ENCODE data around the gene ATP6V1G2. TPM values are rescaled to one million over a fixed set of nuclear protein-coding genes. Genes with fewer than 3 reads are reported as not detected.
"Not testable (repeated sequence)": the region's sequence is repeated elsewhere in the genome, so short reads cannot be mapped to it uniquely, and the experiment has no call there.

The ATP6V1G2 gene
- polyA plus RNA-seq, 4 donors = 0.81 to 6.3 (median 1.9) TPM

DNA sequence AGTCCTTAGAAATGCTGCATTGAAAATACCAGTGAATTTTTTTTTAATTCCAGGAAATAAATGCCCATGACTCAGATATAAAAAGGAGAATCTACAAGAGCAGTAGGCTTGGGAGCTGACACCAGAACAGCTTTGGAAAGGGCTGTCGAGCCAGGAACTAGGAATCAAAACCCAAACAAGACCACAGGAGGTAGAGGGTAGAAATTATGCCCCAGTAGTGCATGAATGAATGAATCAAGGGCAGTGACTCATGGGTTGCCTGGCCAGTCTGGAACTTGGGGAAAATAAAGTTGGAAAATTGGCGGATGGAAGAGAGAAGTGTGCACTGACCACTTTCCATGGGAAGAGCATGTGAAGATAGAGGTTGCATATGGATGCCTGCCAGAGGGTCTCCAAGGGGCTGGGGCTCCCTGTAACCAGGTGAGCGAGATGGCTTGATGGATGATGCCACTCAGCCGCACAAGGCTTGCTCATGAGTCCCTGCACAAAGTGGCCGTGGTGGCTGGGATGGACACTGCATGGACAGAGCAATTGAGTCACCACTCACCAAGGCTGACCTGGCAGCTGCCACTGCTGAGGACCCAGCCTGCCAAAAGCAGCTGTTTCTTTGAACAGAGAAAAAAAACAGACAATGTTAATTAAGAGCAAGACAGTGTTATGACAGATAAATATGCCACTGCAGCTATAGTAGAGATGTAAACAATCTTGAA, 32.8 kb downstream of the ATP6V1G2 start:
- no peak for DNase-seq
- no peak for FAIRE-seq
- Histone ChIP-seq H3K4me1 (ENCODE audit: control insufficient read depth in 3 of 3, insufficient read depth in 2 of 3, low read depth in 1 of 3, low read length in 2 of 3) (no peaks in the 10 kb centered on the region), H3K4me3 (ENCODE audit: low read depth in 1 of 3, low read length in 3 of 3) (no peak overlapping the region), H3K9me3 (ENCODE audit: control insufficient read depth in 2 of 2, insufficient read depth in 1 of 2, low read depth in 1 of 2, low read length in 1 of 2) (no peaks in the 10 kb centered on the region), H3K36me3 (ENCODE audit: control insufficient read depth in 3 of 3, insufficient read depth in 2 of 3, low read depth in 1 of 3, low read length in 3 of 3) (peaks cover 0 to 2% (median 0%) of the 10 kb centered on the region in 3 donors), H3K27me3 (ENCODE audit: control insufficient read depth in 3 of 3, insufficient read depth in 3 of 3, low read length in 3 of 3) (peaks cover 0 to 5% (median 0%) of the 10 kb centered on the region in 3 donors), H3K27ac (ENCODE audit: low read depth in 1 of 3, low read length in 2 of 3) (no peak overlapping the region)
- 70 to 79% (median 72%) methylated on average over 5 of the region's 5 CpGs for WGBS, 3 donors

DNA sequence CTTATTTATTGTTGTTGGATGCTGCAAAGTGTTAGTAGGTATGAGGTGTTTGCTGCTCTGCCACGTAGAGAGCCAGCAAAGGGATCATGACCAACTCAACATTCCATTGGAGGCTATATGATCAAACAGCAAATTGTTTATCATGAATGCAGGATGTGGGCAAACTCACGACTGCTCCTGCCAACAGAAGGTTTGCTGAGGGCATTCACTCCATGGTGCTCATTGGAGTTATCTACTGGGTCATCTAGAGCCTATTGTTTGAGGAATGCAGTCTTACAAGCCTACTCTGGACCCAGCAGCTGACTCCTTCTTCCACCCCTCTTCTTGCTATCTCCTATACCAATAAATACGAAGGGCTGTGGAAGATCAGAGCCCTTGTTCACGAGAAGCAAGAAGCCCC, 36.4 kb downstream of the ATP6V1G2 start:
- H3K27me3 ChIP-seq (ENCODE audit: control insufficient read depth in 3 of 3, insufficient read depth in 3 of 3, low read length in 3 of 3) = peaks cover 0 to 9% (median 0%) of the 10 kb centered on the region in 3 donors
- no peaks in the 10 kb centered on the region for H3K9me3 ChIP-seq (ENCODE audit: control insufficient read depth in 2 of 2, insufficient read depth in 1 of 2, low read depth in 1 of 2, low read length in 1 of 2)
- no peak for DNase-seq
- FAIRE-seq = no peak
- no peak overlapping the region for H3K27ac ChIP-seq (ENCODE audit: low read depth in 1 of 3, low read length in 2 of 3)
- H3K4me1 ChIP-seq (ENCODE audit: control insufficient read depth in 3 of 3, insufficient read depth in 2 of 3, low read depth in 1 of 3, low read length in 2 of 3) = no peaks in the 10 kb centered on the region
- no peak overlapping the region for H3K4me3 ChIP-seq (ENCODE audit: low read depth in 1 of 3, low read length in 3 of 3)
- 76 to 84% (median 79%) methylated on average over 4 of the region's 4 CpGs for WGBS, 3 donors
- H3K36me3 ChIP-seq (ENCODE audit: control insufficient read depth in 3 of 3, insufficient read depth in 2 of 3, low read depth in 1 of 3, low read length in 3 of 3) = peaks cover 0 to 5% (median 0%) of the 10 kb centered on the region in 3 donors

DNA sequence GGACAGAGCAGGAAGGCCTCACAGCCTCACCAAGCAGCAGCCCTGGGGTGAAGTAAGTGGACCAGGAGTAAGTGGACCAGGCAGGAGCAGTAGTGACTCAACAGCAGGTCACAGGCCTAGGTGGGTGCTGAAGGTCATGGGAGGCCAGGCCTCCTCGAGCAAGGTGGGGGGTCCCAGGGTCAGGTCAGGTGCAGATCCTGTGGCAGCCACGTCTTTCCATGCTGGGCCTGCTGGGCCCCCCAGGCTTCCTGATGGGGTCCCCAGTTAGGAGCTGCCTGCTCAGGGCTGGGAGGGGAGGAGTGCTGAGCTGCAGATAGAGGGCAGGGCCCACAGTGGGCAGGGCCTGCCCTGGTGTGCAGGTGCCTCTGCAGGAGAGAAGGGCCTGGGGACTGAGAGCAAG, 37.4 kb downstream of the ATP6V1G2 start:
- H3K4me1 ChIP-seq (ENCODE audit: control insufficient read depth in 3 of 3, insufficient read depth in 2 of 3, low read depth in 1 of 3, low read length in 2 of 3); H3K27ac ChIP-seq (ENCODE audit: low read depth in 1 of 3, low read length in 2 of 3); FAIRE-seq; DNase-seq; H3K9me3 ChIP-seq (ENCODE audit: control insufficient read depth in 2 of 2, insufficient read depth in 1 of 2, low read depth in 1 of 2, low read length in 1 of 2); H3K4me3 ChIP-seq (ENCODE audit: low read depth in 1 of 3, low read length in 3 of 3); H3K27me3 ChIP-seq (ENCODE audit: control insufficient read depth in 3 of 3, insufficient read depth in 3 of 3, low read length in 3 of 3); H3K36me3 ChIP-seq (ENCODE audit: control insufficient read depth in 3 of 3, insufficient read depth in 2 of 3, low read depth in 1 of 3, low read length in 3 of 3): not testable (repeated sequence)
- 40 to 47% methylated on average over 2 of the region's 2 CpGs; no CpG with 5 or more reads in 1 of the 3 donors for WGBS, 3 donors

DNA sequence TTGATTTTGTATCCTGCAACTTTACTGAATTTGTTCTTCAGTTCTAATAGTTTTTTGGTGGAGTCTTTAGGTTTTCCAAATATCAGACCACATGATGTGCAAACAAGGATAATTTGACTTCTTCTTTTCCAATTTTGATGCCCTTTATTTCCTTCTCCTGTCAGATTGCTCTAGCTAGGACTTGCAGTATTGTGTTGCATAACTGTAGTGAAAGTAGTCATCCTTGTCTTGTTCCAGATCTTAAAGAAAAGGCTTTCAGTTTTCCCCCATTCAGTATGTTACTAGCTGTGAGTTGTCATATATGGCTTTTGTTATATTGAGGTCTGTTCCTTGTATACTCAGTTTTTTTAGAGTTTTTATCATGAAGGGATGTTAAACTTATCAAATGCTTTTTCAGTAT, 43.8 kb downstream of the ATP6V1G2 start:
- FAIRE-seq = no peak
- Histone ChIP-seq H3K4me1 (ENCODE audit: control insufficient read depth in 3 of 3, insufficient read depth in 2 of 3, low read depth in 1 of 3, low read length in 2 of 3) (no peaks in the 10 kb centered on the region), H3K4me3 (ENCODE audit: low read depth in 1 of 3, low read length in 3 of 3) (no peak overlapping the region)

DNA sequence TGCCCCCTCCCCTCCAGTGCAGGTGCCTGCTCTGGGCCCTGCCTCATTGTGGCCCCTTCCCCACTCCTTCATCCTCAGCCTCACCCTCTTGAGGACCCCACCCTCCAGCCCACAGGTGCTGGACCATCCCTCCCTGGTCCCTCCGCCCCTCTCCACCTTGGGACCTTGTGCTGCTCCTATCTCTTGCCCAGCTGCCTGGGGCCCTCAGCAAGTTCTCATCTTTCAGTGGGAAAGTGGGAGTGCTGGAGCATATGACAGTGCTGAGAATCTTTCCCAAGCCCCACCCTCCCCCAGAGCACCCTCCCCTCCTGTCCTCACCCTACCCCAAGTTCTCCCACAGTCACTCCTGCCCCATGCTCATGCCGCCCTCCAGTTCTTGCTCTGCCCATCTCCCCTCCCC, 46.8 kb downstream of the ATP6V1G2 start:
- peaks cover 0 to 54% (median 0%) of the 10 kb centered on the region in 3 donors for H3K27me3 ChIP-seq (ENCODE audit: control insufficient read depth in 3 of 3, insufficient read depth in 3 of 3, low read length in 3 of 3)
- not testable (repeated sequence) for FAIRE-seq; H3K4me1 ChIP-seq (ENCODE audit: control insufficient read depth in 3 of 3, insufficient read depth in 2 of 3, low read depth in 1 of 3, low read length in 2 of 3); H3K27ac ChIP-seq (ENCODE audit: low read depth in 1 of 3, low read length in 2 of 3); H3K9me3 ChIP-seq (ENCODE audit: control insufficient read depth in 2 of 2, insufficient read depth in 1 of 2, low read depth in 1 of 2, low read length in 1 of 2); H3K36me3 ChIP-seq (ENCODE audit: control insufficient read depth in 3 of 3, insufficient read depth in 2 of 3, low read depth in 1 of 3, low read length in 3 of 3); DNase-seq; H3K4me3 ChIP-seq (ENCODE audit: low read depth in 1 of 3, low read length in 3 of 3)
- WGBS, 3 donors = 90 to 100% methylated on average over 1 of the region's 2 CpGs; no CpG with 5 or more reads in 1 of the 3 donors

More for the DNA sequence above, 43.8 kb downstream of the ATP6V1G2 start:
- H3K36me3 ChIP-seq (ENCODE audit: control insufficient read depth in 3 of 3, insufficient read depth in 2 of 3, low read depth in 1 of 3, low read length in 3 of 3) = peaks cover 0 to 3% (median 0%) of the 10 kb centered on the region in 3 donors
- peaks cover 0 to 3% of the 10 kb centered on the region in 2 donors for H3K9me3 ChIP-seq (ENCODE audit: control insufficient read depth in 2 of 2, insufficient read depth in 1 of 2, low read depth in 1 of 2, low read length in 1 of 2)
- no peak overlapping the region for H3K27ac ChIP-seq (ENCODE audit: low read depth in 1 of 3, low read length in 2 of 3)
- H3K27me3 ChIP-seq (ENCODE audit: control insufficient read depth in 3 of 3, insufficient read depth in 3 of 3, low read length in 3 of 3) = peaks cover 0 to 35% (median 0%) of the 10 kb centered on the region in 3 donors
- no peak for DNase-seq

DNA sequence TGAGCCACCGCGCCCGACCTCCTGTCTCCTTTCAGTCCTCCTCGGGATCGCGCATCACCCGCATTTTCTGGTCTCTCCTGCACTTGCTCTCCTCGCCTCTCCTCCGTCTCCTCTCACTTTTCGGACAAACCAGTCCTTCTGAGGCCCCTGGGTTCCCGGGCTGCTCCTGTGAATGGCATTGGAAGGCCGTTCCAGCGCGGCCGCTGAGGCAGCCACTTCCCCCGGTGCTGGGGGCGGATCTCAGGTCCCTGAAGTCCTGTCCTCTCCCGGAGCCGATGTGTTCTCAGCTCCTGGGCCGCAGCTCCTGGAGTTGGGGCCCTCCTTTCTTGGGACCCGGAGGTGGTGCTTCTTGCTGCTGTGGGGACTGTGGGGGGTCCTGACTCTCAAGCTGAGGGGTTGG, 47.7 kb downstream of the ATP6V1G2 start:
- Histone ChIP-seq H3K4me3 (ENCODE audit: low read depth in 1 of 3, low read length in 3 of 3) (peak overlapping the region in 1 of 3 donors; percentile 26), H3K4me1 (ENCODE audit: control insufficient read depth in 3 of 3, insufficient read depth in 2 of 3, low read depth in 1 of 3, low read length in 2 of 3) (peaks cover 0 to 6% (median 0%) of the 10 kb centered on the region in 3 donors), H3K36me3 (ENCODE audit: control insufficient read depth in 3 of 3, insufficient read depth in 2 of 3, low read depth in 1 of 3, low read length in 3 of 3) (no peaks in the 10 kb centered on the region), H3K27me3 (ENCODE audit: control insufficient read depth in 3 of 3, insufficient read depth in 3 of 3, low read length in 3 of 3) (peaks cover 0 to 61% (median 0%) of the 10 kb centered on the region in 3 donors), H3K9me3 (ENCODE audit: control insufficient read depth in 2 of 2, insufficient read depth in 1 of 2, low read depth in 1 of 2, low read length in 1 of 2) (peaks cover 0 to 3% of the 10 kb centered on the region in 2 donors), H3K27ac (ENCODE audit: low read depth in 1 of 3, low read length in 2 of 3) (no peak overlapping the region)
- FAIRE-seq (no peak), DNase-seq (peak in 1 of 2 donors; percentile 24)
- WGBS, 3 donors = 15 to 21% (median 17%) methylated on average over 19 to 21 of the region's 21 CpGs

DNA sequence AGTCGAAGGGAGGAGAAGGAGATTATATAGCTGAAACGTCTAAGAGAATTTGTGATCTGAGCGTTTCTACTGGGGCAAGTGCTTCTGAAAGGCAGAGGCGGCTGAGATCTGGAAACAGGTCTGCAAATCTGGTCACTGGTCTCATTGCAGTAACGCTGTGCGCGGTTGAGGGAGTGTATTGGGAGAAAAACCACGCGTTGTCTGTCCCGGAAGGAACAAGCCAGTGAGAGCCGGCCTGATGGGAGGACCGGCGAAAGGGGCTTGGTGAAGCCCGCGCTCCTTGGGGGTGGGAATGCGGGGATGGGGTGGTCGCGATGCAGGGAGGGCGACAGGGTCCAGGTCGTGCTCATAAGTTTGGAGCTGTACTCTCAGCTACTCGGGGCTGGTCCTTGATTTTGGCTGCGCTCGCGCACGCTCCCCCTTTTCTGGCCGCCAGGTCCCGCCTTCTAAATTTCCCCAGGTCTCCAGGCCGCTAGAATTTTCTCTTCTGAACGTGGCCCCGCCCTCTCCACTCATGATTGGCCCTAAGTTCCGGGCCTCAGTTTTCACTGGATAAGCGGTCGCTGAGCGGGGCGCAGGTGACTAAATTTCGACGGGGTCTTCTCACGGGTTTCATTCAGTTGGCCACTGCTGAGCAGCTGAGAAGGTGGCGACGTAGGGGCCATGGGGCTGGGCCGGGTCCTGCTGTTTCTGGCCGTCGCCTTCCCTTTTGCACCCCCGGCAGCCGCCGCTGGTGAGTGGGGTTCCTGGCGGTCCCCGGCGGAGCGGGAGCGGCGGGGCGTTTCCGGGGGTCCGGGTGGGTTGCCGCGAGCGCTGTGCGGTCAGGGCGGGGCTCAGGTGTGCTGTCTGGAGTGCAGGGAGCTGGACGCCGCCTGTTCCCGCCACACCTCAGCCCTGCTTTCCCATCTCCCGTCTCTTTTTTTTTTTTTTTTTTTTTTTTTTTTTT, 48.6 kb downstream of the ATP6V1G2 start, which contains the start of gene MICB:
MICB (plus strand) TSS at position 615 of the 946 bp plus-strand sequence; CDS start at position 664, 49 bp downstream.
- WGBS, 3 donors = 0 to 1% (median 0%) methylated on average over 53 to 64 of the region's 64 CpGs
- no peak for FAIRE-seq
- peak within 1 kb of the TSS in 2 of 3 donors; percentile 53 to 64 for H3K27ac ChIP-seq (ENCODE audit: low read depth in 1 of 3, low read length in 2 of 3)

DNA sequence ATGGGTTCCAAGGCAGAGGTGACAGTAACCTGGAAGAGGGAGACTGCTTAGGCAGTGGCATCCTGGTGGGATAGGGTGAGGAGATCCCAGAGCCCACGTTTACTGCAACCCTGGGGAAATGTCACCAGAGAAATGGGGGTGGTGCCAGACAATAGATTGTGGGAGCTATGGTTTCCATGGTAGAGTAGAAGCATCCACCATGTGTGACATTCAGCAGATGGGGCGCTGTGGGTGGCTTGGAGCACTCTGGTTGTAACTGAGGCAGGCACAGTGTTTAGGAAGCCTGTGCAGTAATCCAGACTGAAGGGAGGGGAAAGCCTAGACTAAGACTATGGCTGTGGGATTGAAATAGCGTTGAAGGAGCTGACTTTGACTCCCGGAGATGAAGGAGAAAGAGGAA, 49.6 kb downstream of the ATP6V1G2 start:
- not testable (repeated sequence) for H3K9me3 ChIP-seq (ENCODE audit: control insufficient read depth in 2 of 2, insufficient read depth in 1 of 2, low read depth in 1 of 2, low read length in 1 of 2); FAIRE-seq; DNase-seq; H3K27ac ChIP-seq (ENCODE audit: low read depth in 1 of 3, low read length in 2 of 3); H3K4me3 ChIP-seq (ENCODE audit: low read depth in 1 of 3, low read length in 3 of 3); H3K36me3 ChIP-seq (ENCODE audit: control insufficient read depth in 3 of 3, insufficient read depth in 2 of 3, low read depth in 1 of 3, low read length in 3 of 3); H3K4me1 ChIP-seq (ENCODE audit: control insufficient read depth in 3 of 3, insufficient read depth in 2 of 3, low read depth in 1 of 3, low read length in 2 of 3)
- H3K27me3 ChIP-seq (ENCODE audit: control insufficient read depth in 3 of 3, insufficient read depth in 3 of 3, low read length in 3 of 3) = peaks cover 0 to 72% (median 0%) of the 10 kb centered on the region in 3 donors
- 37 to 53% (median 45%) methylated on average over 3 to 4 of the region's 4 CpGs for WGBS, 3 donors

More for the DNA sequence above, 48.6 kb downstream of the ATP6V1G2 start, which contains the start of gene MICB:
- no peaks in the 10 kb centered on the region for H3K36me3 ChIP-seq (ENCODE audit: control insufficient read depth in 3 of 3, insufficient read depth in 2 of 3, low read depth in 1 of 3, low read length in 3 of 3)
- peak; percentile 71 to 84 for DNase-seq
- H3K9me3 ChIP-seq (ENCODE audit: control insufficient read depth in 2 of 2, insufficient read depth in 1 of 2, low read depth in 1 of 2, low read length in 1 of 2) = peaks cover 0 to 3% of the 10 kb centered on the region in 2 donors
- H3K4me1 ChIP-seq (ENCODE audit: control insufficient read depth in 3 of 3, insufficient read depth in 2 of 3, low read depth in 1 of 3, low read length in 2 of 3) = peaks cover 0 to 6% (median 0%) of the 10 kb centered on the region in 3 donors
- peak within 1 kb of the TSS; percentile 32 to 62 (median 54) for H3K4me3 ChIP-seq (ENCODE audit: low read depth in 1 of 3, low read length in 3 of 3)
- peaks cover 0 to 68% (median 0%) of the 10 kb centered on the region in 3 donors for H3K27me3 ChIP-seq (ENCODE audit: control insufficient read depth in 3 of 3, insufficient read depth in 3 of 3, low read length in 3 of 3)
